Raji (cell line): ENCODE data around the gene SLC5A2.

Experiments
- POLR2A ChIP-seq: IDR thresholded peaks from 2 replicates; pipeline ENCODE4 v1.6.1; 2011; ENCODE audit warnings: low read depth, low read length, control low read depth; ENCODE audit not compliant: insufficient read depth

SLC5A2 gene

GRCh38 chr16:31483081-31483480 is at the start of gene SLC5A2:
Gene SLC5A2 (plus strand): TSS chr16:31483123. CDS start chr16:31483137, 14 bp downstream.
- TF ChIP-seq POLR2A, result no peak

GRCh38 chr16:31435341-31436220 is 47.3 kb upstream of the SLC5A2 start:
- TF ChIP-seq POLR2A, result no peak

DNA sequence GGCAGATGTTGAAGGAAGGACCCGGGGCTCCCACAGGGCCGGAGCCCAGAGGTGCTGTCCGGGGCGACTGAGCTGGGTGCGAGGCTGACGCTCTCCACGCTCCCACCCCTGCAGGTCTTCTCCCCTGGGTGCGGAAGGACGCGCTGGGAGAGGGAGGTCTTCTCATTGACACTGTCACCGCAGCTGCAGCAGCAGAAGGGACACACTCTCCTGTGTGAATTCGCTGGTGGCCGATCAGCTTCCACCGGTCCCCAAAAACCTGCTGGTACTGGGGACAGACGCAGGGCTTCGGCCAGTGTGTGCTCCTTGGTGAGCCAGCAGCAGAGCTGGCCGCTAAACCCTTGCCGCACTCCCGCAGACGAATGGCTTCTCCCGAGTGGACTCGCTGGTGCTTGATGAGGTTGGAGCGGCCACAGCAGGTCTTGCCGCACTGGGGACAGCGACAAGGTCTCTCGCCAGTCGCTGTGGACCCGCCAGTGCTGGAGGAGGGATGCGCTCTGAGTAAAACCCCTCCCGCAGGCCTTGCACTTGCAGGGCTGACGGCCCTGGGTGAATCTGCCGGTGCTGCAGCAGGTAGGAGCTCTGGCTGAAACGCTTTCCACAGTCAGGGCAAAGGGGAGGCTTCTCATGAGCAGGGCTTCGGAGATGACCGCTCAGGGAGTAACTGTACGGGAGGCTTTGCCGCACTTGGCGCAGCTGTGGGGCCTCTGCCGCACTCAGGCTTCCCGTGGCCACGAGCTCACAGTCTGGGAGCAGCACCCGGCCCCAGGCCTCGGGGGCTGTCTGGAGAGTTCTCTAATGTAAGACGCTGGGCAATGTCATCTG is 46.5 kb upstream of the SLC5A2 start:
- no peak for TF ChIP-seq POLR2A

GRCh38 chr16:31438414-31438813 is 44.5 kb upstream of the SLC5A2 start:
- TF ChIP-seq POLR2A, result no peak

GRCh38 chr16:31439519-31439918 is 43.4 kb upstream of the SLC5A2 start:
- TF ChIP-seq POLR2A, result no peak

DNA sequence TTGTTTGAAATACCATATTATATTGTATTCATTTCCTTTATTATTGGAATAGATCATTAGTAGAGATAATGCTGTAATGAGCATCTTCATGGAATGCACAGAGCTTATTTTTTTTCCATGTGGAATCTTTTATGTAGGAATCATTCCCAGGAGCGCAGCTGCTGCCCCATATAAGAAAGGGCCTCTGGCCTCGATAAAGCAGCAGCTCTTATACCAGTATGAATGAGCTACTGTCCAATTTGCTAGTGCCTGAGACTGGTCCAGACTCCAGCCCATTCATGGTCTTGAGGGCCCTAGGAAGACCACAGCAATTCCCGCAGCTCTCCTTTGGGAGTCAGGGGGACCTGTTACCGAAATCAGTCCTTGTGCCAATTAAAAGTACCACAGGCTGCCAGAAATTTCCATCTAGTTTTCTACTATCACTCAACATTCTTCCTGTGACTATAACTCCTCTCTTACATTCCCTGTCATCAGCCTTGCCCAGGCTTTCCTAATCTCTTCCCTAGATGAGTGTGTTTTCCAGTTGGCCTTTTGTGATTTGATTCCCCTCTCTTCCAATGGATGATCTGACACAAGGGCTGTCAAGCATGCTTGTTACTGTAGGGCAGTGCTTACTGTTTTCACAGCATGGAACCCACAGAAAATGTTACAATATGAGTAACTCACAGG is 42.3 kb upstream of the SLC5A2 start:
- no peak for TF ChIP-seq POLR2A

GRCh38 chr16:31441956-31442355 is 41.0 kb upstream of the SLC5A2 start:
- no peak for TF ChIP-seq POLR2A

DNA sequence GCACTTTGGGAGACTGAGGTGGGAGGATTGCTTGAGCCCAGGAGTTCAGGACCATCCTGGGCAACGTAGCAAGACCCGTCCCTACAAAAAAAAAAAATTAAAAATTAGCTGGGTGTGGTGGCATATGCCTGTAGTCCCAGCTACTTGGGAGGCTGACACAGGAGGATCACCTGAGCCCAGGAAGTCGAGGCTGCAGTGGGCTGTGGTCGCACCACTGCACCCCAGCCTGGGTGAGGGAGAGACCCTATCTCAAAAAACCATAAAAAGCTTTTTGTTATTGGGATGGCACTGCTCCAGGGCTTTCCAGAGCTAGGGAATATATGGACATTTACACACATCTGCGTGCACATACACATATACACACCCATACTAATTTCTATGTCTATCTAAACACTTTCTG is 31.7 kb upstream of the SLC5A2 start:
- 0 out of 2 replicates have a peak, but pooled peaks have one; percentile 11 for TF ChIP-seq POLR2A

- 0 out of 2 replicates have a peak, but pooled peaks have one; percentile 26 for TF ChIP-seq POLR2A
Observed at GRCh38 chr16:31451681-31452351, 31.1 kb upstream of the SLC5A2 start.

- TF ChIP-seq POLR2A, result 0 out of 2 replicates have a peak, but pooled peaks have one; percentile 15
Observed at GRCh38 chr16:31452631-31453106, 30.3 kb upstream of the SLC5A2 start.

- TF ChIP-seq POLR2A, result no peak
Observed at GRCh38 chr16:31453255-31454204, 29.4 kb upstream of the SLC5A2 start.

DNA sequence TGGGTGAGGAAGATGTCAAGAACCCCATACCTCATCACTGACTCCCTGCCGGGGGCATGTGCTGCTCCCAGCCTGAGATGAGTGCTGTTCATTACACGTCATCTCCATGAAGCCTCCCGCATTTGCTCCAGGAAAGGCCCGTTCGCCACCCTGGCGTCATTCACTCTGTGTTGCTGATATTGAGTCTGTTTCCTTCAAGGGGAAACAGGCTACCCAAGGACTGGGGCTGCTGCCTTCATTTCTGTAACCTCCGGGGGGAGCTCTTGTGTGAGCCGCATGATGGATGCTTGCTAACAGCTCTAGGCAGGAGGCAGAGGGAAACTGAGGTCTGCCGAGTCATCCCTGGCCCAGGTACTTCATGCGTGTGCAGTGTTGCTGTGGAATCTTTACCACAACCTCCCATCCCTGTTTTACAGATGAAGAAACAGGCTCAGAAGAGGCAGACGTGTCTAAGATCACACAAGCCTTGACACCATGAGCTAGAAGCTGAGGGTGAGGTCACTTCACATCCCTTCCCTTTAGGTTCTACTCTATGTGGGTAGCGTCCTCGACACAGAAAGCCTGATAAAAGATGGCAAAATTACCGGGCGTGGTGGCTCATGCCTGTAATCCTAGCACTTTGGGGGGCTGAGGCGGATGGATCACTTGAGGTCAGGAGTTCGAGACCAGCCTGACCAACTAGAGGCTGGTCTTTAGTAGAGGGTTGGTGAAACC is 27.2 kb upstream of the SLC5A2 start:
- no peak for TF ChIP-seq POLR2A

DNA sequence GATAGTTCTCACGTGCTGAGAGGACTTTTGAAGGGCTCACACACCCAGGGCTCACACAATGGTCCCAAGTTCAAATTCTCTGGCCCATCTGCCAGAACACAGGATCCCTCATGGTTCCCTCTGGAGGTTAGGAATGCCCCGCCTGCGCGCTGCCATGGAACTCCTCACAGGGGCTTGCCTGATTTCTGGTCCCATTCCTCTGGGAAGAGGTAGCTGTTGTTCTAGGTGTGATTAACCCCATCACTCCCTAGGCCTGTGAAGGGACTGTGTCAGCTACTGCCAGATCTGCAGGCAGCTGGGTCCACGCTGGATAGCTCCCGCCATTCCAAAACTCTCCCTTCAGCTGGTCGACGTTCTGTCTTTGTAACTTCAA is 25.9 kb upstream of the SLC5A2 start:
- TF ChIP-seq POLR2A, result no peak
